Mesendoderm (in vitro differentiated cells): ENCODE measurements around the gene CD320.

Experiments
- DNase-seq: peaks from one replicate; pipeline ENCODE4 v3.0.0; 2013
- H2AK5ac ChIP-seq: 2 replicates; pipeline ENCODE4 v1.6.1; 2013; ENCODE audit warnings: low read length, inconsistent platforms
- H2BK120ac ChIP-seq: 2 replicates; pipeline ENCODE4 v1.6.1; 2013; ENCODE audit warnings: low read depth, mild to moderate bottlenecking, low read length, moderate library complexity, mixed read lengths
- H2BK15ac ChIP-seq: replicated peaks from 2 replicates; pipeline ENCODE4 v1.6.1; 2013; ENCODE audit warnings: low read depth, mild to moderate bottlenecking, moderate library complexity
- H2BK5ac ChIP-seq: 2 replicates; pipeline ENCODE4 v1.6.1; 2013; ENCODE audit warnings: low read length, inconsistent platforms
- H3K18ac ChIP-seq: 2 replicates; pipeline ENCODE4 v1.6.1; 2013; ENCODE audit warnings: mild to moderate bottlenecking, low read length, mixed read lengths
- H3K23ac ChIP-seq: one replicate; pipeline ENCODE4 v1.6.1; 2013; ENCODE audit warnings: low read length
- H3K27ac ChIP-seq: 2 replicates; pipeline ENCODE4 v1.5.1; 2013; ENCODE audit warnings: low read depth, mild to moderate bottlenecking, inconsistent platforms, low read length, moderate library complexity
- H3K27me3 ChIP-seq: 2 replicates; pipeline ENCODE4 v1.6.1; 2013; ENCODE audit warnings: low read length, control low read depth, mild to moderate bottlenecking, inconsistent platforms; ENCODE audit not compliant: insufficient read depth, poor library complexity
- H3K36me3 ChIP-seq: 2 replicates; pipeline ENCODE4 v1.6.1; 2013; ENCODE audit warnings: low read length, inconsistent platforms; ENCODE audit not compliant: control insufficient read depth, insufficient read depth
- H3K4ac ChIP-seq: one replicate; pipeline ENCODE4 v1.6.1; 2013; ENCODE audit warnings: low read depth, mild to moderate bottlenecking, low read length, moderate library complexity
- H3K4me1 ChIP-seq: 2 replicates; pipeline ENCODE4 v1.6.1; 2013; ENCODE audit warnings: low read depth, low read length, inconsistent platforms; ENCODE audit not compliant: control insufficient read depth
- H3K4me2 ChIP-seq: 2 replicates; pipeline ENCODE4 v1.6.1; 2013; ENCODE audit warnings: low read length
- H3K4me3 ChIP-seq: 2 replicates; pipeline ENCODE4 v1.5.1; 2013; ENCODE audit warnings: mild to moderate bottlenecking, low read length
- H3K56ac ChIP-seq: one replicate; pipeline ENCODE4 v1.6.1; 2013; ENCODE audit warnings: low read length
- H3K79me1 ChIP-seq: 2 replicates; pipeline ENCODE4 v1.6.1; 2013; ENCODE audit warnings: low read length, inconsistent platforms
- H3K79me2 ChIP-seq: 2 replicates; pipeline ENCODE4 v1.6.1; 2013; ENCODE audit warnings: mild to moderate bottlenecking, low read length; ENCODE audit not compliant: control insufficient read depth, insufficient read depth
- H3K9ac ChIP-seq: 2 replicates; pipeline ENCODE4 v1.6.1; 2013; ENCODE audit warnings: low read length, inconsistent platforms
- H4K5ac ChIP-seq: one replicate; pipeline ENCODE4 v1.6.1; 2013; ENCODE audit warnings: low read length
- H4K8ac ChIP-seq: one replicate; pipeline ENCODE4 v1.6.1; 2013; ENCODE audit warnings: low read depth, mild to moderate bottlenecking, control low read depth, low read length, moderate library complexity
- whole genome bisulfite sequencing: extraction: QIAGEN DNeasy Blood & Tissue Kit; methylation state at CpG from one replicate; pipeline ENCODE4 v1.1.7; 2013; ENCODE audit warnings: low lambda C conversion rate, missing lambda C conversion rate; ENCODE audit not compliant: insufficient coverage; ENCODE audit errors: extremely low coverage; 5-methylcytosine and 5-hydroxymethylcytosine counted together

Gene CD320

GRCh38 chr19:8307400-8307964, 676 bp downstream of the CD320 start:
- Histone ChIP-seq H2BK15ac (no peak overlapping the region), H3K9ac (peak overlapping the region; percentile 87), H3K23ac (peak overlapping the region; percentile 84), H2AK5ac (peak overlapping the region; percentile 80), H3K36me3 (no peaks in the 10 kb centered on the region), H3K27me3 (no peaks in the 10 kb centered on the region), H3K27ac (no peak overlapping the region), H3K79me1 (peaks cover 6% of the 10 kb centered on the region), H3K56ac (peak overlapping the region; percentile 94), H3K4ac (no peak overlapping the region), H3K18ac (no peak overlapping the region), H4K8ac (no peak overlapping the region), H4K5ac (no peak overlapping the region), H3K4me1 (no peaks in the 10 kb centered on the region), H3K4me3 (peak overlapping the region; percentile 67), H3K4me2 (peak overlapping the region; percentile 98), H3K79me2 (peaks cover 2% of the 10 kb centered on the region), H2BK120ac (no peak overlapping the region), H2BK5ac (no peak overlapping the region)
- peak; percentile 40 for DNase-seq
- WGBS: no CpG with 5 or more reads among the region's 24 CpGs

GRCh38 chr19:8306235-8307054, 1.7 kb downstream of the CD320 start:
- Histone ChIP-seq H3K79me2 (peaks cover 2% of the 10 kb centered on the region), H3K18ac (no peak overlapping the region), H4K5ac (no peak overlapping the region), H3K56ac (peak overlapping the region; percentile 17), H4K8ac (no peak overlapping the region), H2AK5ac (no peak overlapping the region), H2BK120ac (no peak overlapping the region), H3K23ac (no peak overlapping the region), H3K27ac (no peak overlapping the region), H3K4me3 (no peak overlapping the region), H3K4me1 (no peaks in the 10 kb centered on the region), H3K79me1 (peaks cover 6% of the 10 kb centered on the region), H3K4ac (no peak overlapping the region), H2BK15ac (no peak overlapping the region), H3K4me2 (no peak overlapping the region), H2BK5ac (no peak overlapping the region), H3K27me3 (no peaks in the 10 kb centered on the region), H3K36me3 (no peaks in the 10 kb centered on the region), H3K9ac (peak overlapping the region; percentile 26)
- DNase-seq: no peak
- no CpG with 5 or more reads among the region's 17 CpGs for WGBS

- Histone ChIP-seq H4K5ac (no peak overlapping the region), H2BK120ac (no peak overlapping the region), H3K4ac (no peak overlapping the region), H3K23ac (no peak overlapping the region), H4K8ac (no peak overlapping the region), H3K4me1 (no peaks in the 10 kb centered on the region), H3K56ac (no peak overlapping the region), H2AK5ac (no peak overlapping the region), H3K27ac (no peak overlapping the region), H3K79me1 (peaks cover 6% of the 10 kb centered on the region), H3K18ac (no peak overlapping the region), H3K4me2 (no peak overlapping the region), H3K27me3 (no peaks in the 10 kb centered on the region), H3K36me3 (no peaks in the 10 kb centered on the region), H3K79me2 (peaks cover 2% of the 10 kb centered on the region), H2BK5ac (no peak overlapping the region), H2BK15ac (no peak overlapping the region), H3K9ac (no peak overlapping the region), H3K4me3 (no peak overlapping the region)
- WGBS: no CpG with 5 or more reads among the region's 4 CpGs
- no peak for DNase-seq
These were observed 2.4 kb downstream of the CD320 start for GRCh38 chr19:8305798-8306197.

- no peak overlapping the region for H2BK15ac ChIP-seq
- peaks cover 2% of the 10 kb centered on the region for H3K79me2 ChIP-seq
- peaks cover 6% of the 10 kb centered on the region for H3K79me1 ChIP-seq
- H3K4me2 ChIP-seq: no peak overlapping the region
- DNase-seq: peak; percentile 82
- no peak overlapping the region for H2BK5ac ChIP-seq
- H3K4me1 ChIP-seq: no peaks in the 10 kb centered on the region
- no peak overlapping the region for H3K4ac ChIP-seq
- H3K27ac ChIP-seq: no peak overlapping the region
- no peak overlapping the region for H2BK120ac ChIP-seq
- no peak overlapping the region for H3K23ac ChIP-seq
- H3K27me3 ChIP-seq: no peaks in the 10 kb centered on the region
- no peak overlapping the region for H3K9ac ChIP-seq
- H4K8ac ChIP-seq: no peak overlapping the region
- WGBS: no CpG with 5 or more reads among the region's 33 CpGs
- no peaks in the 10 kb centered on the region for H3K36me3 ChIP-seq
- H3K56ac ChIP-seq: peak overlapping the region; percentile 15
- H3K18ac ChIP-seq: no peak overlapping the region
- H3K4me3 ChIP-seq: no peak overlapping the region
- H2AK5ac ChIP-seq: no peak overlapping the region
- no peak overlapping the region for H4K5ac ChIP-seq
These were observed 3.1 kb downstream of the CD320 start for GRCh38 chr19:8304841-8305621.

GRCh38 chr19:8302734-8303133, 5.4 kb downstream of the CD320 start:
- Histone ChIP-seq H3K4me2 (no peak overlapping the region), H3K27me3 (no peaks in the 10 kb centered on the region), H2BK15ac (no peak overlapping the region), H2BK120ac (no peak overlapping the region), H3K23ac (no peak overlapping the region), H3K9ac (no peak overlapping the region), H3K4me3 (no peak overlapping the region), H3K36me3 (no peaks in the 10 kb centered on the region), H3K27ac (no peak overlapping the region), H3K56ac (no peak overlapping the region), H3K4me1 (no peaks in the 10 kb centered on the region), H4K5ac (no peak overlapping the region), H3K4ac (no peak overlapping the region), H3K79me1 (peaks cover 5% of the 10 kb centered on the region), H3K79me2 (peaks cover 2% of the 10 kb centered on the region), H3K18ac (no peak overlapping the region), H4K8ac (no peak overlapping the region), H2BK5ac (no peak overlapping the region), H2AK5ac (no peak overlapping the region)
- DNase-seq: no peak
- WGBS: no CpG with 5 or more reads among the region's 7 CpGs
